Spinal cord (tissue), 10 donors: Measurements from ENCODE around the gene CD276. TPM values are rescaled to one million over a fixed set of nuclear protein-coding genes. Genes with fewer than 3 reads are reported as not detected.

ENCODE experiments used
- DNase-seq, 6 donors: peaks; one replicate each; pipeline versions ENCODE4 v3.0.0 to v3.0.0-alpha.2; 2013 to 2015; ENCODE audit warnings: low spot score in 6 of 6, low read depth in 4 of 6
- H3K27ac ChIP-seq: one replicate; pipeline ENCODE4 v1.5.1; 2013; ENCODE audit warnings: low read depth, low read length, control low read depth
- H3K27me3 ChIP-seq: one replicate; pipeline ENCODE4 v1.6.1; 2013; ENCODE audit warnings: low read length; ENCODE audit not compliant: control insufficient read depth, insufficient read depth
- H3K36me3 ChIP-seq: one replicate; pipeline ENCODE4 v1.6.1; 2013; ENCODE audit warnings: low read length; ENCODE audit not compliant: control insufficient read depth, insufficient read depth
- H3K4me1 ChIP-seq: one replicate; pipeline ENCODE4 v1.6.1; 2013; ENCODE audit warnings: low read length; ENCODE audit not compliant: control insufficient read depth, insufficient read depth
- H3K4me3 ChIP-seq: one replicate; pipeline ENCODE4 v1.5.1; 2013; ENCODE audit warnings: low read depth, low read length, control low read depth
- H3K9me3 ChIP-seq: one replicate; pipeline ENCODE4 v1.6.1; 2013; ENCODE audit warnings: low read length; ENCODE audit not compliant: control insufficient read depth, insufficient read depth
- WGBS: methylation state at CpG from one replicate; pipeline ENCODE4 v1.1.5; 2013; ENCODE audit warnings: missing lambda C conversion rate; ENCODE audit not compliant: insufficient coverage; 5-methylcytosine and 5-hydroxymethylcytosine counted together
- polyA plus RNA-seq, 2 donors: library from polyadenylated mRNA; unstranded; fragments of 120-200 nt; gene quantifications; one replicate each; pipeline ENCODE4 v1.2.1, GENCODE V29; 2013; ENCODE audit not compliant: insufficient read length in 2 of 2
- total RNA-seq, 2 donors: library from RNA; depleted of rRNA in 1 of 2; stranded (reverse); fragments of 120-200 nt in 1 of 2; fragments of >200 nt in 1 of 2; gene quantifications; one replicate each; pipeline versions ENCODE4 v1.2.3 to v1.2.4, GENCODE V29; 2013 to 2014
- donor health status: healthy.

CD276 gene
- total and polyA plus RNA-seq, 4 donors = 35.7 to 125 (median 75.4) TPM

- DNase-seq = no peak
- H3K4me3 ChIP-seq = no peak overlapping the region
- no peaks in the 10 kb centered on the region for H3K27me3 ChIP-seq
- H3K27ac ChIP-seq = no peak overlapping the region
- H3K36me3 ChIP-seq = no peaks in the 10 kb centered on the region
- H3K4me1 ChIP-seq = no peaks in the 10 kb centered on the region
- no peaks in the 10 kb centered on the region for H3K9me3 ChIP-seq
These were observed 23.7 kb upstream of the CD276 start for GRCh38 chr15:73660455-73660854.

- H3K27ac ChIP-seq = no peak overlapping the region
- no peak overlapping the region for H3K4me3 ChIP-seq
- DNase-seq = no peak
- H3K9me3 ChIP-seq = no peaks in the 10 kb centered on the region
- no peaks in the 10 kb centered on the region for H3K36me3 ChIP-seq
- H3K27me3 ChIP-seq = no peaks in the 10 kb centered on the region
- H3K4me1 ChIP-seq = no peaks in the 10 kb centered on the region
- WGBS = 100% methylated on average over 1 of the region's 1 CpG
These were observed 9.6 kb upstream of the CD276 start for GRCh38 chr15:73674587-73674986.

- WGBS = 63% methylated on average over 5 of the region's 5 CpGs
- Histone ChIP-seq H3K4me3 (no peak overlapping the region), H3K9me3 (no peaks in the 10 kb centered on the region), H3K27me3 (no peaks in the 10 kb centered on the region), H3K4me1 (no peaks in the 10 kb centered on the region), H3K36me3 (no peaks in the 10 kb centered on the region), H3K27ac (no peak overlapping the region)
- peak in 3 of 6 donors; percentile 40 to 85 (median 72) for DNase-seq
These were observed 7.0 kb upstream of the CD276 start for GRCh38 chr15:73677146-73677607.

- Histone ChIP-seq H3K4me3 (no peak overlapping the region), H3K4me1 (no peaks in the 10 kb centered on the region), H3K36me3 (no peaks in the 10 kb centered on the region), H3K9me3 (no peaks in the 10 kb centered on the region), H3K27me3 (no peaks in the 10 kb centered on the region), H3K27ac (no peak overlapping the region)
- no CpG with 5 or more reads among the region's 2 CpGs for WGBS
- DNase-seq = no peak
These were observed 6.5 kb upstream of the CD276 start for GRCh38 chr15:73677733-73678132.

- H3K36me3 ChIP-seq = no peaks in the 10 kb centered on the region
- 74% methylated on average over 3 of the region's 3 CpGs for WGBS
These were observed 5.7 kb upstream of the CD276 start for GRCh38 chr15:73678498-73678897.

GRCh38 chr15:73679180-73679579, 5.0 kb upstream of the CD276 start:
- no peak overlapping the region for H3K27ac ChIP-seq
- H3K4me1 ChIP-seq = peaks cover 7% of the 10 kb centered on the region
- no peaks in the 10 kb centered on the region for H3K27me3 ChIP-seq
- 52% methylated on average over 2 of the region's 3 CpGs for WGBS
- H3K36me3 ChIP-seq = no peaks in the 10 kb centered on the region
- no peak for DNase-seq
- H3K4me3 ChIP-seq = no peak overlapping the region
- H3K9me3 ChIP-seq = no peaks in the 10 kb centered on the region

More at GRCh38 chr15:73678498-73678897, 5.7 kb upstream of the CD276 start:
- Histone ChIP-seq H3K9me3 (no peaks in the 10 kb centered on the region), H3K27ac (no peak overlapping the region), H3K4me1 (peaks cover 2% of the 10 kb centered on the region), H3K27me3 (no peaks in the 10 kb centered on the region), H3K4me3 (no peak overlapping the region)
- DNase-seq = no peak

GRCh38 chr15:73679964-73680363, 4.2 kb upstream of the CD276 start:
- Histone ChIP-seq H3K4me1 (peaks cover 7% of the 10 kb centered on the region), H3K9me3 (no peaks in the 10 kb centered on the region), H3K27me3 (no peaks in the 10 kb centered on the region), H3K27ac (no peak overlapping the region), H3K4me3 (no peak overlapping the region), H3K36me3 (no peaks in the 10 kb centered on the region)
- 97% methylated on average over 5 of the region's 6 CpGs for WGBS
- DNase-seq = no peak

- Histone ChIP-seq H3K27ac (no peak overlapping the region), H3K4me1 (peaks cover 11% of the 10 kb centered on the region), H3K4me3 (no peak overlapping the region), H3K36me3 (no peaks in the 10 kb centered on the region), H3K9me3 (no peaks in the 10 kb centered on the region), H3K27me3 (no peaks in the 10 kb centered on the region)
- no peak for DNase-seq
- WGBS = no CpG with 5 or more reads among the region's 2 CpGs
These were observed 3.6 kb upstream of the CD276 start for GRCh38 chr15:73680549-73680948.

- WGBS = no CpG with 5 or more reads among the region's 3 CpGs
- peaks cover 16% of the 10 kb centered on the region for H3K4me1 ChIP-seq
- no peaks in the 10 kb centered on the region for H3K36me3 ChIP-seq
- no peak overlapping the region for H3K27ac ChIP-seq
- H3K4me3 ChIP-seq = no peak overlapping the region
- DNase-seq = peak in 1 of 6 donors; percentile 62
- H3K27me3 ChIP-seq = no peaks in the 10 kb centered on the region
- no peaks in the 10 kb centered on the region for H3K9me3 ChIP-seq
These were observed 3.1 kb upstream of the CD276 start for GRCh38 chr15:73681063-73681462.

GRCh38 chr15:73681856-73682599, 2.2 kb upstream of the CD276 start:
- no peaks in the 10 kb centered on the region for H3K27me3 ChIP-seq
- H3K36me3 ChIP-seq = no peaks in the 10 kb centered on the region
- no peaks in the 10 kb centered on the region for H3K9me3 ChIP-seq
- WGBS = 78% methylated on average over 1 of the region's 3 CpGs
- peaks cover 23% of the 10 kb centered on the region for H3K4me1 ChIP-seq
- DNase-seq = no peak
- no peak overlapping the region for H3K4me3 ChIP-seq
- H3K27ac ChIP-seq = no peak overlapping the region
